Right cardiac atrium (tissue), 5 donors: ENCODE measurements around the gene SYT5. TPM values are rescaled to one million over a fixed set of nuclear protein-coding genes. Genes with fewer than 3 reads are reported as not detected.
A peak's percentile ranks its signal among the peaks of the same experiment; 100 is the strongest.
"Not testable (repeated sequence)": the region's sequence is repeated elsewhere in the genome, so short reads cannot be mapped to it uniquely, and the experiment has no call there.

Source experiments
- ATAC-seq, 2 donors: fragments of 200-7000 bp; cut with Tn5 transposase; one replicate each; pipeline versions ENCODE4 v1.8.0 to v1.9.1; 2020; ENCODE audit warnings: moderate library complexity in 2 of 2, mild to moderate bottlenecking in 1 of 2
- DNase-seq, 3 donors: peaks; one replicate each; pipeline ENCODE4 v3.0.0-alpha.2; 2020
- H3K27ac ChIP-seq: one replicate; pipeline ENCODE4 v1.5.1; 2013; ENCODE audit warnings: mild to moderate bottlenecking, low read length, control low read depth, moderate library complexity
- H3K27me3 ChIP-seq: one replicate; pipeline ENCODE4 v1.6.1; 2013; ENCODE audit not compliant: control insufficient read depth, insufficient read depth
- H3K4me1 ChIP-seq: one replicate; pipeline ENCODE4 v1.6.1; 2013; ENCODE audit warnings: low read length; ENCODE audit not compliant: control insufficient read depth, insufficient read depth
- H3K4me3 ChIP-seq: one replicate; pipeline ENCODE4 v1.5.1; 2013; ENCODE audit warnings: low read length, control low read depth
- H3K9me3 ChIP-seq: one replicate; pipeline ENCODE4 v1.6.1; 2013; ENCODE audit warnings: low read length; ENCODE audit not compliant: control insufficient read depth
- WGBS: extraction: QIAGEN DNeasy Blood & Tissue Kit; methylation state at CpG from one replicate; pipeline ENCODE4 v1.1.7; 2013; 5-methylcytosine and 5-hydroxymethylcytosine counted together
- intact Hi-C, 4 donors: fragments of 100-400 bp; cut with DNase I; formaldehyde crosslinking; loops; one replicate each; pipeline versions ENCODE4 v1.11.0 to v1.14.0; 2022 to 2023
- long read RNA-seq, 4 donors: library from polyadenylated mRNA; unstranded; transcript quantifications; one replicate each; pipeline ENCODE4 v2.0.0, GENCODE V29; 2020 to 2021
- polyA plus RNA-seq: library from polyadenylated mRNA; stranded (reverse); fragments of 200-250 nt; gene quantifications from one replicate; pipeline ENCODE4 v1.2.3, GENCODE V29; 2013
- total RNA-seq, 4 donors: library from RNA; stranded (reverse); fragmentation: NEBNext Ultra II Directional; extraction: Animal tissue kit (Norgen Biotek cat#: 25700); gene quantifications; one replicate each; pipeline ENCODE4 v1.2.1, GENCODE V29; 2021
- donor health status: healthy with polysubstance abuse.
- donor health status: DM: no; HTN: yes; CAD: no.
- donor health status: DM: no; HTN: no; CAD: no.
- donor health status: DM: no; HTN: yes; CAD: no; lungs with severe emphysema.
- donor health status: DM: yes; HTN: yes; CAD: no.

Gene SYT5
- total RNA-seq, result 1 to 10 TPM in 1 of 4 donors, not detected in 3; 1.3 TPM
- polyA plus RNA-seq, result 0.09 TPM
- long read RNA-seq, donor 1, result 0 reads
- long read RNA-seq, donor 2, result 0 reads
- long read RNA-seq, donor 3, result 0 reads
- long read RNA-seq, donor 4, result 0 reads

- DNase-seq, result peak; percentile 42 to 77 (median 67)
- peak; percentile 79 to 83 for ATAC-seq
- Histone ChIP-seq H3K27me3 (no peaks in the 10 kb centered on the region), H3K4me1 (no peaks in the 10 kb centered on the region), H3K9me3 (no peaks in the 10 kb centered on the region), H3K4me3 (peak within 1 kb of the TSS; percentile 16), H3K27ac (no peak within 1 kb of the TSS)
- intact Hi-C loops, result no loop called here
- WGBS, result 2% methylated on average over 68 of the region's 68 CpGs
These were observed at the start of gene SYT5 for GRCh38 chr19:55179606-55180484. TSS of gene SYT5 (minus strand) at chr19:55180289. CDS start at chr19:55179041, 1,248 bp downstream.

- H3K4me1 ChIP-seq, result no peaks in the 10 kb centered on the region
- intact Hi-C loops, result no loop called here
- no peak for DNase-seq
- H3K27me3 ChIP-seq, result no peaks in the 10 kb centered on the region
- no peak overlapping the region for H3K27ac ChIP-seq
- WGBS, result 84% methylated on average over 17 of the region's 17 CpGs
- H3K9me3 ChIP-seq, result no peaks in the 10 kb centered on the region
- H3K4me3 ChIP-seq, result no peak overlapping the region
- ATAC-seq, result no peak
These were observed 49.7 kb upstream of the SYT5 start for GRCh38 chr19:55229789-55230182.

GRCh38 chr19:55229145-55229788 lies 49.2 kb upstream of the SYT5 start:
- WGBS, result 93% methylated on average over 18 of the region's 18 CpGs
- Histone ChIP-seq H3K9me3 (no peaks in the 10 kb centered on the region), H3K27ac (no peak overlapping the region), H3K4me1 (no peaks in the 10 kb centered on the region), H3K4me3 (no peak overlapping the region), H3K27me3 (no peaks in the 10 kb centered on the region)
- DNase-seq (no peak), ATAC-seq (no peak)
- intact Hi-C loops, result no loop called here

GRCh38 chr19:55228403-55229031 lies 48.4 kb upstream of the SYT5 start, which contains the start of gene TMEM86B:
TSS of gene TMEM86B (minus strand) at chr19:55228763. CDS start at chr19:55228741, 22 bp downstream.
- no peaks in the 10 kb centered on the region for H3K27me3 ChIP-seq
- no peak within 1 kb of the TSS for H3K27ac ChIP-seq
- H3K4me3 ChIP-seq, result no peak within 1 kb of the TSS
- DNase-seq, result no peak
- H3K9me3 ChIP-seq, result no peaks in the 10 kb centered on the region
- 72% methylated on average over 12 of the region's 12 CpGs for WGBS
- intact Hi-C loops, result no loop called here
- no peaks in the 10 kb centered on the region for H3K4me1 ChIP-seq
- ATAC-seq, result no peak

- DNase-seq (no peak), ATAC-seq (peak; percentile 9 to 17)
- WGBS, result 53% methylated on average over 17 of the region's 17 CpGs
- no peak overlapping the region for H3K4me3 ChIP-seq
- no peak overlapping the region for H3K27ac ChIP-seq
- no peaks in the 10 kb centered on the region for H3K4me1 ChIP-seq
- no peaks in the 10 kb centered on the region for H3K9me3 ChIP-seq
- intact Hi-C loops, result no loop called here
- no peaks in the 10 kb centered on the region for H3K27me3 ChIP-seq
These were observed 47.9 kb upstream of the SYT5 start for GRCh38 chr19:55228015-55228391.

- no peaks in the 10 kb centered on the region for H3K9me3 ChIP-seq
- no peaks in the 10 kb centered on the region for H3K27me3 ChIP-seq
- no peak overlapping the region for H3K27ac ChIP-seq
- 87% methylated on average over 25 of the region's 25 CpGs for WGBS
- no peaks in the 10 kb centered on the region for H3K4me1 ChIP-seq
- intact Hi-C loops, result no loop called here
- ATAC-seq (peak in 1 of 2 donors; percentile 2), DNase-seq (no peak)
- H3K4me3 ChIP-seq, result no peak overlapping the region
These were observed 47.3 kb upstream of the SYT5 start for GRCh38 chr19:55227241-55228014.

- 76% methylated on average over 18 of the region's 18 CpGs for WGBS
- DNase-seq, result no peak
- intact Hi-C loops, result no loop called here
These were observed 46.7 kb upstream of the SYT5 start for GRCh38 chr19:55226788-55227187.

GRCh38 chr19:55226273-55226672 lies 46.2 kb upstream of the SYT5 start:
- DNase-seq (no peak), ATAC-seq (no peak)
- 83% methylated on average over 9 of the region's 9 CpGs for WGBS
- intact Hi-C loops, result no loop called here
- H3K4me3 ChIP-seq, result no peak overlapping the region
- H3K4me1 ChIP-seq, result no peaks in the 10 kb centered on the region
- no peak overlapping the region for H3K27ac ChIP-seq
- H3K27me3 ChIP-seq, result no peaks in the 10 kb centered on the region
- H3K9me3 ChIP-seq, result no peaks in the 10 kb centered on the region

More at GRCh38 chr19:55226788-55227187, 46.7 kb upstream of the SYT5 start:
- Histone ChIP-seq H3K4me1 (no peaks in the 10 kb centered on the region), H3K4me3 (no peak overlapping the region), H3K27ac (no peak overlapping the region), H3K27me3 (no peaks in the 10 kb centered on the region), H3K9me3 (no peaks in the 10 kb centered on the region)
- no peak for ATAC-seq

- no peak overlapping the region for H3K27ac ChIP-seq
- H3K4me1 ChIP-seq, result no peaks in the 10 kb centered on the region
- DNase-seq, result no peak
- no peak for ATAC-seq
- 89% methylated on average over 7 of the region's 7 CpGs for whole genome bisulfite sequencing
- no peak overlapping the region for H3K4me3 ChIP-seq
- H3K9me3 ChIP-seq, result no peaks in the 10 kb centered on the region
- no peaks in the 10 kb centered on the region for H3K27me3 ChIP-seq
- intact Hi-C loops, result no loop called here
These were observed 45.4 kb upstream of the SYT5 start for GRCh38 chr19:55225415-55225958.

GRCh38 chr19:55224679-55225414 lies 44.8 kb upstream of the SYT5 start:
- H3K9me3 ChIP-seq, intact Hi-C loops, DNase-seq, H3K27me3 ChIP-seq, H3K4me3 ChIP-seq, ATAC-seq, H3K27ac ChIP-seq, H3K4me1 ChIP-seq: not testable (repeated sequence)
- 62% methylated on average over 11 of the region's 11 CpGs for WGBS
